Measurements from ENCODE around the gene CDC42BPA. TPM values are rescaled to one million over a fixed set of nuclear protein-coding genes. Genes with fewer than 3 reads are reported as not detected.
"Not testable (repeated sequence)": the region's sequence is repeated elsewhere in the genome, so short reads cannot be mapped to it uniquely, and the experiment has no call there.

CDC42BPA gene
- polyA plus RNA-seq, 2 of the 4 experiments (the other 2 are of a cell fraction): 11.4 to 28.4 TPM

GRCh38 chr1:227240983-227241382 is 77.3 kb downstream of the CDC42BPA start (continued):
- no peak for TF ChIP-seq CEBPB (IDR thresholded peaks at IDR 0.05)
- TF ChIP-seq SMC3 (IDR thresholded peaks at IDR 0.05): no peak
- TF ChIP-seq KDM1A (IDR thresholded peaks at IDR 0.05; ENCODE audit: low read depth): no peak
- no peak for TF ChIP-seq BCL3 (IDR thresholded peaks at IDR 0.05)
- no peak for TF ChIP-seq FOXS1 (CRISPR knock-in tag; IDR thresholded peaks at IDR 0.05)
- TF ChIP-seq CHD4 (IDR thresholded peaks at IDR 0.05; ENCODE audit: borderline replicate concordance): no peak
- no peak for TF ChIP-seq ZSCAN20 (CRISPR knock-in tag; IDR thresholded peaks at IDR 0.05)
- no peak for TF ChIP-seq HOXB5 (CRISPR knock-in tag; IDR thresholded peaks at IDR 0.05)
- no peak for TF ChIP-seq E2F6 (IDR thresholded peaks at IDR 0.05; ENCODE audit: borderline replicate concordance, low read depth)

GRCh38 chr1:227234998-227235405 is 83.3 kb downstream of the CDC42BPA start:
- no peak for FAIRE-seq
- 35% methylated on average over 1 of the region's 1 CpG for WGBS (ENCODE audit: missing lambda C conversion rate)

GRCh38 chr1:227231128-227231527 is 87.2 kb downstream of the CDC42BPA start:
- H3K4me1 ChIP-seq; H3K9me3 ChIP-seq; POLR2A ChIA-PET; DNase-seq (ENCODE audit: low read depth in 1 of 2, low spot score in 1 of 2); ATAC-seq; H3K27ac ChIP-seq; H3K4me3 ChIP-seq; H3K4me2 ChIP-seq; FAIRE-seq: not testable (repeated sequence)
- CTCF ChIA-PET: interaction anchor here (2.0 kb wide), 1 partner anchor 207 kb away, joined by 5 read pairs; no protein-coding TSS in a partner anchor
- WGBS (ENCODE audit: missing lambda C conversion rate): 79% methylated on average over 7 of the region's 7 CpGs

More at GRCh38 chr1:227234998-227235405, 83.3 kb downstream of the CDC42BPA start:
- TF ChIP-seq SMC3 (IDR thresholded peaks at IDR 0.05) (peak; percentile 73), RNF2 (IDR thresholded peaks at IDR 0.05; ENCODE audit: borderline replicate concordance, low read depth) (no peak), POLR2A (IDR thresholded peaks at IDR 0.05; ENCODE audit: low read length) (no peak), RAD21 (conservative IDR thresholded peaks at IDR 0.05 in 1 of 2, IDR thresholded peaks at IDR 0.05 in 1 of 2) (peak; percentile 66 to 74), GATA3 (IDR thresholded peaks at IDR 0.05; ENCODE audit: borderline replicate concordance) (no peak), FOSL2 (IDR thresholded peaks at IDR 0.05) (no peak), FOSL2 (CRISPR knock-in tag; IDR thresholded peaks at IDR 0.05) (no peak), ZNF302 (CRISPR knock-in tag; IDR thresholded peaks at IDR 0.05) (no peak), EP300 (IDR thresholded peaks at IDR 0.05) (no peak), HOXB5 (CRISPR knock-in tag; IDR thresholded peaks at IDR 0.05) (no peak), CBX2 (IDR thresholded peaks at IDR 0.05; ENCODE audit: borderline replicate concordance, low read depth) (no peak), ESRRA (IDR thresholded peaks at IDR 0.05; ENCODE audit: borderline replicate concordance, low read length) (no peak), NFE2L2 (conservative IDR thresholded peaks at IDR 0.05; ENCODE audit: low read length) (no peak), ELK1 (IDR thresholded peaks at IDR 0.05; ENCODE audit: low read depth, low read length) (no peak), MAZ (IDR thresholded peaks at IDR 0.05; ENCODE audit: borderline replicate concordance, low read depth, low read length) (no peak), BHLHE40 (IDR thresholded peaks at IDR 0.05; ENCODE audit: low read depth, low read length) (no peak), TFCP2L1 (CRISPR knock-in tag; IDR thresholded peaks at IDR 0.05) (no peak), PBX3 (IDR thresholded peaks at IDR 0.05) (no peak), HMGXB4 (CRISPR knock-in tag; IDR thresholded peaks at IDR 0.05; ENCODE audit: borderline replicate concordance) (no peak), ZC3H11A (IDR thresholded peaks at IDR 0.05) (no peak), CTCF (IDR thresholded peaks at IDR 0.05) (peak; percentile 65), CEBPB (IDR thresholded peaks at IDR 0.05) (no peak)
- Histone ChIP-seq H3K9me3 (no peaks in the 10 kb centered on the region), H3K27ac (no peak overlapping the region), H3K4me1 (no peaks in the 10 kb centered on the region), H3K4me2 (no peak overlapping the region), H3K4me3 (no peak overlapping the region)
- ChIA-PET CTCF (interaction anchor here (0.6 to 1.2 kb wide), 13 partner anchors 11 to 219 kb away, joined by 3 to 9 read pairs (median 3); no protein-coding TSS in a partner anchor), POLR2A (no interaction called here)
- ATAC-seq: peak; percentile 93 to 98
- peak; percentile 62 to 87 for DNase-seq (ENCODE audit: low read depth in 1 of 2, low spot score in 1 of 2)
